NOMO-1 treated with dmso at 0.1 percent for 144 hours (cell line): Measurements from ENCODE around the gene CATSPERZ.
"Not testable (repeated sequence)": the region's sequence is repeated elsewhere in the genome, so short reads cannot be mapped to it uniquely, and the experiment has no call there.

Experiments used
- DNase-seq: peaks from one replicate; lab custom pipeline; 2025; ENCODE audit not compliant: unreplicated experiment; lab: John Stamatoyannopoulos, UW

The CATSPERZ gene

GRCh38 chr11:64318766-64319761 lies 18.9 kb downstream of the CATSPERZ start:
- no peak for DNase-seq

GRCh38 chr11:64320556-64320955 lies 20.4 kb downstream of the CATSPERZ start:
- no peak for DNase-seq

GRCh38 chr11:64321026-64321425 lies 20.9 kb downstream of the CATSPERZ start:
- DNase-seq, result no peak

GRCh38 chr11:64321533-64321932 lies 21.4 kb downstream of the CATSPERZ start:
- no peak for DNase-seq

GRCh38 chr11:64322925-64323260 lies 22.7 kb downstream of the CATSPERZ start:
- DNase-seq, result no peak

- DNase-seq, result no peak
These were observed 23.2 kb downstream of the CATSPERZ start for GRCh38 chr11:64323373-64323772.

- not testable (repeated sequence) for DNase-seq
These were observed 23.8 kb downstream of the CATSPERZ start for GRCh38 chr11:64323984-64324383.

- no peak for DNase-seq
These were observed 24.7 kb downstream of the CATSPERZ start for GRCh38 chr11:64324692-64325469.

- no peak for DNase-seq
These were observed 27.2 kb downstream of the CATSPERZ start for GRCh38 chr11:64327375-64327774.

- no peak for DNase-seq
These were observed 27.8 kb downstream of the CATSPERZ start for GRCh38 chr11:64327993-64328392.

GRCh38 chr11:64330888-64331287 lies 30.7 kb downstream of the CATSPERZ start:
- no peak for DNase-seq

- DNase-seq, result peak; percentile 85
These were observed 31.6 kb downstream of the CATSPERZ start for GRCh38 chr11:64331569-64332371.

- no peak for DNase-seq
These were observed 33.4 kb downstream of the CATSPERZ start for GRCh38 chr11:64333556-64333955.

GRCh38 chr11:64334764-64335735 lies 34.9 kb downstream of the CATSPERZ start:
- DNase-seq, result peak; percentile 96

- DNase-seq, result no peak
These were observed 37.5 kb downstream of the CATSPERZ start for GRCh38 chr11:64337538-64338249.

GRCh38 chr11:64338716-64339115 lies 38.6 kb downstream of the CATSPERZ start:
- no peak for DNase-seq

- no peak for DNase-seq
These were observed 39.1 kb downstream of the CATSPERZ start for GRCh38 chr11:64339286-64339685.

GRCh38 chr11:64339754-64340408 lies 39.7 kb downstream of the CATSPERZ start, which contains the start of gene CCDC88B:
Gene CCDC88B (plus strand): TSS chr11:64340204. CDS start chr11:64340267, 63 bp downstream.
- peak; percentile 78 for DNase-seq
